Panc1 (cell line): ENCODE results near the gene ITPR3. TPM values are rescaled to one million over a fixed set of nuclear protein-coding genes. Genes with fewer than 3 reads are reported as not detected.

Experiments
- ATAC-seq: fragments of 200-7000 bp; cut with Tn5 transposase; 2 replicates; pipeline ENCODE4 v1.9.1; 2020; ENCODE audit warnings: mild to moderate bottlenecking, moderate library complexity
- BruUV-seq: library from RNA; stranded (reverse); fragments of 400-500 nt; replicated peaks from 2 replicates; lab custom pipeline; 2021; lab: Mats Ljungman, UMichigan
- CTCF ChIA-PET: fragments of 300-600 bp; sonication (Branson Sonifier 250); formaldehyde crosslinking; loops from one replicate; lab custom pipeline; 2022; ENCODE audit warnings: antibody characterized with exemption; lab: Charles Lee
- POLR2A ChIA-PET: fragments of 300-600 bp; sonication (Branson Sonifier 250); formaldehyde crosslinking; loops from one replicate; lab custom pipeline; 2022; ENCODE audit warnings: antibody characterized with exemption; lab: Charles Lee
- DNase-seq: peaks from one replicate; pipeline ENCODE4 v3.0.0-alpha.2; 2010; ENCODE audit warnings: low read depth, low spot score
- H3K27ac ChIP-seq: 2 replicates; pipeline ENCODE4 v1.5.1; 2011; ENCODE audit warnings: mild to moderate bottlenecking, low read length, inconsistent platforms
- H3K27me3 ChIP-seq: fragments of 200-500 bp; sonication (Bioruptor generic); 2 replicates; pipeline ENCODE4 v1.6.0; 2014; ENCODE audit warnings: low read length, inconsistent platforms; ENCODE audit not compliant: control insufficient read depth, insufficient read depth
- H3K36me3 ChIP-seq: fragments of 200-500 bp; sonication (Bioruptor generic); 2 replicates; pipeline ENCODE4 v1.5.1; 2014; ENCODE audit warnings: inconsistent platforms, mild to moderate bottlenecking, low read length, moderate library complexity; ENCODE audit not compliant: control insufficient read depth, insufficient read depth
- H3K4me1 ChIP-seq: 2 replicates; pipeline ENCODE4 v1.5.1; 2011; ENCODE audit warnings: inconsistent platforms, mild to moderate bottlenecking, low read length, moderate library complexity; ENCODE audit not compliant: control insufficient read depth, insufficient read depth
- H3K4me3 ChIP-seq, 2 experiments: 2 replicates each; pipeline ENCODE4 v1.5.1; 2011 to 2012; ENCODE audit warnings: low read depth in 2 of 2, low read length in 2 of 2, mild to moderate bottlenecking in 2 of 2, inconsistent platforms in 1 of 2, moderate library complexity in 1 of 2
- H3K9me3 ChIP-seq: fragments of 200-500 bp; sonication (Bioruptor generic); 2 replicates; pipeline ENCODE4 v1.5.1; 2014; ENCODE audit warnings: low read depth, mild to moderate bottlenecking, inconsistent platforms, low read length, moderate library complexity; ENCODE audit not compliant: control insufficient read depth, insufficient read depth
- POLR2AphosphoS5 ChIP-seq: IDR thresholded peaks from 2 replicates; pipeline ENCODE4 v1.6.1; 2012; ENCODE audit warnings: mild to moderate bottlenecking, low read depth, low read length, moderate library complexity
- SIN3A ChIP-seq: IDR thresholded peaks from 2 replicates; pipeline ENCODE4 v1.6.1; 2012; ENCODE audit warnings: low read depth, mild to moderate bottlenecking, low read length, moderate library complexity, borderline replicate concordance; ENCODE audit not compliant: insufficient read depth
- TCF7L2 ChIP-seq: IDR thresholded peaks from 2 replicates; pipeline ENCODE4 v1.6.1; 2011; ENCODE audit warnings: mild to moderate bottlenecking, low read depth, low read length, inconsistent platforms
- in situ Hi-C: cut with HindIII; loops from 2 replicates; pipeline ENCODE4 v1.10.0; 2016; ENCODE audit warnings: low sequenced_read_pairs, low pct_unique_long_range_greater_than_20kb
- intact Hi-C: fragments of 100-400 bp; cut with micrococcal nuclease; formaldehyde crosslinking; loops from one replicate; pipeline ENCODE4 v1.10.0; 2022; ENCODE audit not compliant: unreplicated experiment
- total RNA-seq: library from RNA; stranded (reverse); gene quantifications from one replicate; pipeline ENCODE4 v1.2.1, GENCODE V29; 2021; ENCODE audit not compliant: unreplicated experiment
- TF ChIP-seq, protein P1 (sequence below), 2 experiments: IDR thresholded peaks; 2 replicates each; pipeline ENCODE4 v1.6.1; 2011 to 2012; ENCODE audit warnings: low read depth in 2 of 2, control low read depth in 1 of 2, low read length in 1 of 2, mild to moderate bottlenecking in 1 of 2, moderate library complexity in 1 of 2; ENCODE audit not compliant: insufficient read depth in 1 of 2
- TF ChIP-seq, protein P2 (sequence below): fragments of 450-650 bp; IDR thresholded peaks from 2 replicates; pipeline ENCODE4 v1.5.1; 2017; ENCODE audit warnings: mild to moderate bottlenecking

ITPR3 gene
- total RNA-seq, 1 experiment from 2014 or later: 65.8 TPM

DNA sequence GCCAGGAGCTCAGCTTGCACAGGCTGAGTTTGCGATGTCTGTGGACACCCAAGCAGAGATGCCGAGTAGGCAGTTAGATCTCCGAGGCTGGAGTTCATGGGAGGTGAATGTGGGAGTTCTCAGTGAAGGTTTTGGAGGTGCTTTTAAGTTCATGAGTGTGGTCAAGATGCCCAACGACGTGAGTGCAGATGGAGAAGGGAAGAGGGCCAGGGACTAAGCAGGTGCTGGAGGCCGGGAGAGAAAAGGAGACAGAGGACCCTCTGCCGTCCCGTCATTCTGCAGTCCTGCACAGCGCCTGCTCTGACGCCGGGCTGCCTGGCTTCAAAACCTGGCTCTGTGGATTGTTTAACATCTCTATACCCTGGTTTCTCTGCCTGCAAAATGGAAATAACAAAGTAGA is 15.5 kb downstream of the ITPR3 start:
- BruUV-seq: no TSS peak
- Histone ChIP-seq H3K4me3 (no peak overlapping the region), H3K27me3 (no peaks in the 10 kb centered on the region), H3K4me1 (peaks cover 16% of the 10 kb centered on the region), H3K36me3 (no peaks in the 10 kb centered on the region), H3K27ac (no peak overlapping the region), H3K9me3 (no peaks in the 10 kb centered on the region)
- ChIA-PET POLR2A (no interaction called here), CTCF (interaction anchor here (0.6 kb wide), 1 partner anchor 46 kb away, joined by 8 read pairs; no protein-coding TSS in a partner anchor)
- in situ Hi-C loops (no loop called here), intact Hi-C loops (no loop called here)
- ATAC-seq (no peak), DNase-seq (no peak)
- TF ChIP-seq, protein P1, sequence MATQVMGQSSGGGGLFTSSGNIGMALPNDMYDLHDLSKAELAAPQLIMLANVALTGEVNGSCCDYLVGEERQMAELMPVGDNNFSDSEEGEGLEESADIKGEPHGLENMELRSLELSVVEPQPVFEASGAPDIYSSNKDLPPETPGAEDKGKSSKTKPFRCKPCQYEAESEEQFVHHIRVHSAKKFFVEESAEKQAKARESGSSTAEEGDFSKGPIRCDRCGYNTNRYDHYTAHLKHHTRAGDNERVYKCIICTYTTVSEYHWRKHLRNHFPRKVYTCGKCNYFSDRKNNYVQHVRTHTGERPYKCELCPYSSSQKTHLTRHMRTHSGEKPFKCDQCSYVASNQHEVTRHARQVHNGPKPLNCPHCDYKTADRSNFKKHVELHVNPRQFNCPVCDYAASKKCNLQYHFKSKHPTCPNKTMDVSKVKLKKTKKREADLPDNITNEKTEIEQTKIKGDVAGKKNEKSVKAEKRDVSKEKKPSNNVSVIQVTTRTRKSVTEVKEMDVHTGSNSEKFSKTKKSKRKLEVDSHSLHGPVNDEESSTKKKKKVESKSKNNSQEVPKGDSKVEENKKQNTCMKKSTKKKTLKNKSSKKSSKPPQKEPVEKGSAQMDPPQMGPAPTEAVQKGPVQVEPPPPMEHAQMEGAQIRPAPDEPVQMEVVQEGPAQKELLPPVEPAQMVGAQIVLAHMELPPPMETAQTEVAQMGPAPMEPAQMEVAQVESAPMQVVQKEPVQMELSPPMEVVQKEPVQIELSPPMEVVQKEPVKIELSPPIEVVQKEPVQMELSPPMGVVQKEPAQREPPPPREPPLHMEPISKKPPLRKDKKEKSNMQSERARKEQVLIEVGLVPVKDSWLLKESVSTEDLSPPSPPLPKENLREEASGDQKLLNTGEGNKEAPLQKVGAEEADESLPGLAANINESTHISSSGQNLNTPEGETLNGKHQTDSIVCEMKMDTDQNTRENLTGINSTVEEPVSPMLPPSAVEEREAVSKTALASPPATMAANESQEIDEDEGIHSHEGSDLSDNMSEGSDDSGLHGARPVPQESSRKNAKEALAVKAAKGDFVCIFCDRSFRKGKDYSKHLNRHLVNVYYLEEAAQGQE (IDR thresholded peaks at IDR 0.05; ENCODE audit: insufficient read depth in 1 of 2, low read depth in 2 of 2, low read length in 1 of 2): no peak
- no peak for TF ChIP-seq SIN3A
- no peak for TF ChIP-seq TCF7L2
- TF ChIP-seq POLR2AphosphoS5: no peak
- TF ChIP-seq, protein P2, sequence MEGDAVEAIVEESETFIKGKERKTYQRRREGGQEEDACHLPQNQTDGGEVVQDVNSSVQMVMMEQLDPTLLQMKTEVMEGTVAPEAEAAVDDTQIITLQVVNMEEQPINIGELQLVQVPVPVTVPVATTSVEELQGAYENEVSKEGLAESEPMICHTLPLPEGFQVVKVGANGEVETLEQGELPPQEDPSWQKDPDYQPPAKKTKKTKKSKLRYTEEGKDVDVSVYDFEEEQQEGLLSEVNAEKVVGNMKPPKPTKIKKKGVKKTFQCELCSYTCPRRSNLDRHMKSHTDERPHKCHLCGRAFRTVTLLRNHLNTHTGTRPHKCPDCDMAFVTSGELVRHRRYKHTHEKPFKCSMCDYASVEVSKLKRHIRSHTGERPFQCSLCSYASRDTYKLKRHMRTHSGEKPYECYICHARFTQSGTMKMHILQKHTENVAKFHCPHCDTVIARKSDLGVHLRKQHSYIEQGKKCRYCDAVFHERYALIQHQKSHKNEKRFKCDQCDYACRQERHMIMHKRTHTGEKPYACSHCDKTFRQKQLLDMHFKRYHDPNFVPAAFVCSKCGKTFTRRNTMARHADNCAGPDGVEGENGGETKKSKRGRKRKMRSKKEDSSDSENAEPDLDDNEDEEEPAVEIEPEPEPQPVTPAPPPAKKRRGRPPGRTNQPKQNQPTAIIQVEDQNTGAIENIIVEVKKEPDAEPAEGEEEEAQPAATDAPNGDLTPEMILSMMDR: no peak

DNA sequence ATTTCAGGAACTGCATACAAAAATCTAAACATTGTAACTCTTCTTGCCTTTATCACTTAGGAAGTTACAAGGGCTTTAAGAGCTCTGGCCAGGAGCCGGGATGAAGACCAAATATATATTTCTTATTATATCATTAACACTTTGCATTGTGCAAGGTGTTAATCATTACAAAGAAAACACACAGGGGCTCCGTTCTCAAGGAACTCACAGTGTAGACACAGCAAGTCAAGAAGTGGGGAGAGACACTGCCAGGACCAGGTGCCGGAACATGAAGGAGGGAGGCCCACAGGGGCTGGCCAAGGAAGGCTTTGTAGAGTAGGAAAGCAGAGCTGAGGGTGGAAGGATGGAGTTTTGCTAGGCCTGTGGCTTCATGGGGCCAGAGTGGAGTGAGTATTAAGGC is 17.4 kb downstream of the ITPR3 start:
- H3K36me3 ChIP-seq: no peaks in the 10 kb centered on the region
- H3K27ac ChIP-seq: no peak overlapping the region
- intact Hi-C loops: no loop called here
- H3K4me1 ChIP-seq: peaks cover 7% of the 10 kb centered on the region
- TF ChIP-seq POLR2AphosphoS5: no peak
- TF ChIP-seq, protein P1 (IDR thresholded peaks at IDR 0.05; ENCODE audit: insufficient read depth in 1 of 2, low read depth in 2 of 2, low read length in 1 of 2): no peak
- TF ChIP-seq SIN3A: no peak
- TF ChIP-seq, protein P2: no peak
- in situ Hi-C loops: no loop called here
- ChIA-PET POLR2A (no interaction called here), CTCF (no interaction called here)
- H3K4me3 ChIP-seq: no peak overlapping the region
- no peak for ATAC-seq
- H3K27me3 ChIP-seq: no peaks in the 10 kb centered on the region
- DNase-seq: no peak
- H3K9me3 ChIP-seq: no peaks in the 10 kb centered on the region
- no TSS peak for BruUV-seq
